HEK293 (cell line): Measurements from ENCODE around the gene FIGN.

ENCODE experiments used
- CTCF ChIA-PET: fragments of 350-600 bp; formaldehyde crosslinking; extraction: SDS; loops from one replicate; lab custom pipeline; 2021; ENCODE audit warnings: antibody characterized with exemption; lab: Yijun Ruan, JAX
- POLR2A ChIA-PET: fragments of 300-600 bp; formaldehyde crosslinking; extraction: SDS; loops from one replicate; lab custom pipeline; 2020; ENCODE audit warnings: antibody characterized with exemption, inconsistent platforms; lab: Yijun Ruan, JAX
- H3K27ac ChIP-seq: fragments of 200-500 bp; sonication (Bioruptor generic); 2 replicates; pipeline ENCODE4 v1.5.1; 2014; ENCODE audit warnings: low read depth, low read length, control low read depth, inconsistent platforms; ENCODE audit errors: extremely low read depth
- H3K36me3 ChIP-seq, 2 experiments: fragments of 200-500 bp in 1 of 2; sonication (Bioruptor generic) in 1 of 2; 1 replicate in 1 of 2; 2 replicates in 1 of 2; pipeline ENCODE4 v1.5.1; 2014 to 2017; ENCODE audit warnings: inconsistent platforms in 2 of 2, low read length in 2 of 2; ENCODE audit not compliant: control insufficient read depth in 2 of 2, insufficient read depth in 1 of 2
- H3K4me1 ChIP-seq: fragments of 200-500 bp; sonication (Bioruptor generic); 2 replicates; pipeline ENCODE4 v1.5.1; 2014; ENCODE audit warnings: mild to moderate bottlenecking, low read length, inconsistent platforms; ENCODE audit not compliant: control insufficient read depth, insufficient read depth
- H3K4me3 ChIP-seq: 2 replicates; pipeline ENCODE4 v1.5.1; 2011; ENCODE audit warnings: low read depth, mild to moderate bottlenecking, control low read depth, low read length, moderate library complexity
- H3K9me3 ChIP-seq: fragments of 200-500 bp; sonication (Bioruptor generic); 2 replicates; pipeline ENCODE4 v1.5.1; 2014; ENCODE audit warnings: low read depth, low read length, inconsistent platforms; ENCODE audit not compliant: control insufficient read depth, insufficient read depth
- BCL11B ChIP-seq: fragments of 450-650 bp; formaldehyde crosslinking; IDR thresholded peaks from 2 replicates; pipeline ENCODE4 v1.5.1; 2016; ENCODE audit warnings: low read depth, missing biosample characterization, missing genetic modification characterization
- FEZF1 ChIP-seq: fragments of 450-650 bp; formaldehyde crosslinking; IDR thresholded peaks from 2 replicates; pipeline ENCODE4 v1.5.1; 2016; ENCODE audit warnings: missing biosample characterization, missing genetic modification characterization
- KLF1 ChIP-seq: fragments of 450-650 bp; formaldehyde crosslinking; IDR thresholded peaks from 2 replicates; pipeline ENCODE4 v1.5.1; 2016; ENCODE audit warnings: missing biosample characterization, missing genetic modification characterization
- OVOL3 ChIP-seq: fragments of 450-650 bp; formaldehyde crosslinking; IDR thresholded peaks from 2 replicates; pipeline ENCODE4 v1.5.1; 2016; ENCODE audit warnings: missing biosample characterization, missing genetic modification characterization
- SALL2 ChIP-seq: fragments of 450-650 bp; formaldehyde crosslinking; IDR thresholded peaks from 2 replicates; pipeline ENCODE4 v1.5.0; 2017; ENCODE audit warnings: missing biosample characterization, mild to moderate bottlenecking, missing genetic modification characterization, borderline replicate concordance
- TRIM28 ChIP-seq: IDR thresholded peaks from 2 replicates; pipeline ENCODE4 v1.6.1; 2011; ENCODE audit warnings: low read length, control low read depth, borderline replicate concordance
- WT1 ChIP-seq: fragments of 450-650 bp; formaldehyde crosslinking; IDR thresholded peaks from 2 replicates; pipeline ENCODE4 v1.5.1; 2016; ENCODE audit warnings: missing biosample characterization, missing genetic modification characterization
- ZBTB11 ChIP-seq: fragments of 450-650 bp; formaldehyde crosslinking; conservative IDR thresholded peaks from 2 replicates; pipeline ENCODE4 v1.5.1; 2016; ENCODE audit warnings: low read depth, missing biosample characterization, missing genetic modification characterization
- ZBTB44 ChIP-seq: fragments of 450-650 bp; IDR thresholded peaks from 2 replicates; pipeline ENCODE4 v1.5.1; 2018; ENCODE audit warnings: missing biosample characterization, mild to moderate bottlenecking, missing genetic modification characterization
- ZFHX2 ChIP-seq: fragments of 450-650 bp; formaldehyde crosslinking; conservative IDR thresholded peaks from 2 replicates; pipeline ENCODE4 v1.5.1; 2016; ENCODE audit warnings: missing biosample characterization, missing genetic modification characterization
- ZNF114 ChIP-seq: fragments of 450-650 bp; formaldehyde crosslinking; IDR thresholded peaks from 2 replicates; pipeline ENCODE4 v1.5.0; 2017; ENCODE audit warnings: missing biosample characterization, missing genetic modification characterization
- ZNF169 ChIP-seq: fragments of 450-650 bp; formaldehyde crosslinking; IDR thresholded peaks from 2 replicates; pipeline ENCODE4 v1.5.1; 2016; ENCODE audit warnings: missing biosample characterization, missing genetic modification characterization
- ZNF175 ChIP-seq: fragments of 450-650 bp; formaldehyde crosslinking; IDR thresholded peaks from 2 replicates; pipeline ENCODE4 v1.5.1; 2016; ENCODE audit warnings: missing biosample characterization, missing genetic modification characterization
- ZNF248 ChIP-seq: fragments of 450-650 bp; formaldehyde crosslinking; IDR thresholded peaks from 2 replicates; pipeline ENCODE4 v1.5.1; 2017; ENCODE audit warnings: missing biosample characterization, missing genetic modification characterization
- ZNF335 ChIP-seq: fragments of 450-650 bp; formaldehyde crosslinking; conservative IDR thresholded peaks from 2 replicates; pipeline ENCODE4 v1.5.1; 2016; ENCODE audit warnings: missing biosample characterization, missing genetic modification characterization
- ZNF37A ChIP-seq: fragments of 450-650 bp; IDR thresholded peaks from 2 replicates; pipeline ENCODE4 v1.5.1; 2018; ENCODE audit warnings: missing biosample characterization, missing genetic modification characterization
- ZNF561 ChIP-seq: fragments of 450-650 bp; IDR thresholded peaks from 2 replicates; pipeline ENCODE4 v1.5.1; 2018; ENCODE audit warnings: missing biosample characterization, missing genetic modification characterization, borderline replicate concordance
- ZNF580 ChIP-seq: fragments of 450-650 bp; formaldehyde crosslinking; IDR thresholded peaks from 2 replicates; pipeline ENCODE4 v1.5.1; 2016; ENCODE audit warnings: missing biosample characterization, missing genetic modification characterization
- ZNF600 ChIP-seq: fragments of 450-650 bp; formaldehyde crosslinking; IDR thresholded peaks from 2 replicates; pipeline ENCODE4 v1.5.1; 2016; ENCODE audit warnings: missing biosample characterization, missing genetic modification characterization
- ZNF76 ChIP-seq: fragments of 450-650 bp; formaldehyde crosslinking; IDR thresholded peaks from 2 replicates; pipeline ENCODE4; 2016; ENCODE audit warnings: low read depth, missing biosample characterization, missing genetic modification characterization, borderline replicate concordance

Gene FIGN

GRCh38 chr2:163637871-163638270 is 97.9 kb downstream of the FIGN start:
- ChIA-PET POLR2A (no interaction called here), CTCF (interaction anchor here (0.6 kb wide), 1 partner anchor 387 kb away, joined by 3 read pairs; no protein-coding TSS in a partner anchor)
- no peaks in the 10 kb centered on the region for H3K36me3 ChIP-seq
- H3K27ac ChIP-seq = no peak overlapping the region
- H3K4me1 ChIP-seq = no peaks in the 10 kb centered on the region
- no peak overlapping the region for H3K4me3 ChIP-seq
- TF ChIP-seq ZNF175 (no peak), FEZF1 (0 out of 2 replicates have a peak, but pooled peaks have one; percentile 7)
- no peaks in the 10 kb centered on the region for H3K9me3 ChIP-seq

GRCh38 chr2:163633291-163633690 is 102.5 kb downstream of the FIGN start:
- CTCF ChIA-PET = interaction anchor here (1.4 kb wide), 1 partner anchor 22 kb away, joined by 5 read pairs; no protein-coding TSS in a partner anchor
- Histone ChIP-seq H3K4me1 (no peaks in the 10 kb centered on the region), H3K4me3 (no peak overlapping the region), H3K27ac (no peak overlapping the region), H3K9me3 (no peaks in the 10 kb centered on the region), H3K36me3 (no peaks in the 10 kb centered on the region)
- TF ChIP-seq ZNF248 (tag by site-specific recombination) (no peak), ZNF600 (tag by site-specific recombination) (no peak), ZBTB44 (no peak), ZNF76 (tag by site-specific recombination) (no peak), ZFHX2 (tag by site-specific recombination) (no peak), ZNF37A (tag by site-specific recombination) (no peak), ZNF580 (tag by site-specific recombination) (no peak), WT1 (tag by site-specific recombination) (no peak), ZNF114 (tag by site-specific recombination) (no peak)
- POLR2A ChIA-PET = no interaction called here

GRCh38 chr2:163630836-163631235 is 105.0 kb downstream of the FIGN start:
- CTCF ChIA-PET = interaction anchor here (0.6 kb wide), 1 partner anchor 78 kb away, joined by 4 read pairs; no protein-coding TSS in a partner anchor
- H3K4me3 ChIP-seq = no peak overlapping the region
- TF ChIP-seq BCL11B (tag by site-specific recombination) (no peak), ZNF335 (tag by site-specific recombination) (no peak), ZNF561 (tag by site-specific recombination) (no peak), OVOL3 (tag by site-specific recombination) (no peak), KLF1 (tag by site-specific recombination) (no peak), ZNF169 (tag by site-specific recombination) (no peak), TRIM28 (no peak), ZBTB11 (tag by site-specific recombination) (no peak), SALL2 (tag by site-specific recombination) (no peak)
- TF ChIP-seq, all 188 proteins: peak for 0
- POLR2A ChIA-PET = no interaction called here
- H3K36me3 ChIP-seq = no peaks in the 10 kb centered on the region
- H3K27ac ChIP-seq = no peak overlapping the region
- no peaks in the 10 kb centered on the region for H3K9me3 ChIP-seq
- no peaks in the 10 kb centered on the region for H3K4me1 ChIP-seq
